ENCODE results near the gene ZC2HC1C.

ZC2HC1C gene

DNA sequence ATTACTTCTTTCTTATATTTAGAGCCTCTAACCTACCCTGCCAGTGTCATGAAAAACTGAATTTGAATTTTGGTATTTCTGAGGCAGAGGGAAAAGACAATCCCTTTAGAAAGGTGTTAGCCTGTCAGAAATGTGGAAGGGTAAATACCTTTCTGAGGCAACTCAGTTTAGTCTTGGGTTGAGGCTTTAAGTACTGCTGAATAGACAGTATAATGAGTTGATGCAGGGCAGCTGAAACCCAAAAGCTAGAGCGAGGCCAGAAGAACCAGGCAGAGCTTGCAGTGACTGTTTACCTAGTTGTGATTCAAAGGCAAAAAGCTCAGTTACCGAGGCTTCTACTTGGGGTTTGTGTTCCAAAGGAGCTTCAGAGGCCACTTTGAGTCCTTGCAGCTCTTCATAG is 18.7 kb downstream of the ZC2HC1C start:
- Histone ChIP-seq H3K79me2 (ENCODE audit: insufficient read depth, low read length) (no peaks in the 10 kb centered on the region), H3K4me2 (ENCODE audit: insufficient read depth, low read length) (no peak overlapping the region), H3K4me3 (ENCODE audit: low read depth in 1 of 2, low read length in 2 of 2) (no peak overlapping the region), H3K4me1 (ENCODE audit: insufficient read depth, low read length) (no peaks in the 10 kb centered on the region), H3K27me3 (ENCODE audit: insufficient read depth, low read length, poor library complexity) (no peaks in the 10 kb centered on the region), H2AFZ (ENCODE audit: low read depth, low read length) (no peak overlapping the region), H3K27ac (ENCODE audit: low read length) (no peak overlapping the region), H4K20me1 (ENCODE audit: insufficient read depth, low read length) (no peaks in the 10 kb centered on the region), H3K9ac (ENCODE audit: low read depth, low read length) (no peak overlapping the region), H3K9me3 (ENCODE audit: insufficient read depth, low read length, severe bottlenecking) (no peaks in the 10 kb centered on the region), H3K36me3 (ENCODE audit: insufficient read depth, low read length) (peaks cover 76% of the 10 kb centered on the region)
- DNase-seq (no peak), ATAC-seq (ENCODE audit: insufficient read depth, low read depth) (no peak)
- TF ChIP-seq CTCF (IDR thresholded peaks at IDR 0.05; ENCODE audit: borderline replicate concordance, extremely low read depth, low read length, poor library complexity, severe bottlenecking) (no peak), EZH2 (IDR thresholded peaks at IDR 0.05; ENCODE audit: borderline replicate concordance, low read depth, low read length, severe bottlenecking) (no peak)

DNA sequence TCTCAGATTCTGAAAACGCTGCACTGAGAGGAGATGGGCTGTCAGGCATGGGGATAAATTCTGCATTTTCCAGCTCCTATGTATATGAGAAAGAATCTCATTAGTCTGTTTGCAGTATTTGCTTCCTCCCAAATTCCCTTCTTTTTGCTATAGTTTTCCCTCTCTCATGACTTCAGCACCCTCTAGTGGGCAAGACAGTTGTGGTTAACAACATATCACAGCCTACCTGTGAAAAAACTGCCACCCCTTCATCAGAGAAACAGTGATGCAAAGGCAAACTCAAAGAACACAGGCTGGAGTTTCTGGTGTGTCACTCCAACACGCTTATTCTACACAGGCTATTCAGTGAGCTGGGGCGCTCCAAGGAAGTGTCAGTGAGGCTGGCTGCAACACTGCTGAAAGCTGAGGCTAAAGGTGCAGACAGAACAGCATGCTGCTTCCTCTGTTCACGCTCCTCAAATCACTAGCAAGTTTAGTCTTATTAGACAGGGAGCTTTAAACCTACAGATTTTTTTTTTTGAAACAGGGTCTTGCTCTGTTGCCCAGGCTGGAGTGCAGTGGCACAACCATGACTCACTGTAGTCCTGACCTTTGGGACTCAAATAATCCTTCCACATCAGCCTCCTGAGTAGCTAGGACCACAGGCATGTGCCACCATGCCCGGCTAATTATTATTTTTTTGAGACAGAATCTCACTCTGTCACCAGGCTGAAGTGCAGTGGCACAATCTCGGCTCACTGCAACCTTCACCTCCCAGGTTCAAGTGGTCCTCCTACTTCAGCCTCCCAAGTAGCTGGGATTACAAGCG is 19.3 kb downstream of the ZC2HC1C start:
- Histone ChIP-seq H3K4me3 (ENCODE audit: low read depth in 1 of 2, low read length in 2 of 2) (no peak overlapping the region), H3K36me3 (ENCODE audit: insufficient read depth, low read length) (peaks cover 74% of the 10 kb centered on the region), H2AFZ (ENCODE audit: low read depth, low read length) (no peak overlapping the region), H4K20me1 (ENCODE audit: insufficient read depth, low read length) (no peaks in the 10 kb centered on the region), H3K9ac (ENCODE audit: low read depth, low read length) (no peak overlapping the region), H3K4me2 (ENCODE audit: insufficient read depth, low read length) (no peak overlapping the region), H3K4me1 (ENCODE audit: insufficient read depth, low read length) (no peaks in the 10 kb centered on the region), H3K79me2 (ENCODE audit: insufficient read depth, low read length) (no peaks in the 10 kb centered on the region), H3K27ac (ENCODE audit: low read length) (no peak overlapping the region), H3K9me3 (ENCODE audit: insufficient read depth, low read length, severe bottlenecking) (no peaks in the 10 kb centered on the region), H3K27me3 (ENCODE audit: insufficient read depth, low read length, poor library complexity) (no peaks in the 10 kb centered on the region)
- TF ChIP-seq EZH2 (IDR thresholded peaks at IDR 0.05; ENCODE audit: borderline replicate concordance, low read depth, low read length, severe bottlenecking) (no peak), CTCF (IDR thresholded peaks at IDR 0.05; ENCODE audit: borderline replicate concordance, extremely low read depth, low read length, poor library complexity, severe bottlenecking) (peak; percentile 80)
- peak; percentile 45 for DNase-seq
- ATAC-seq (ENCODE audit: insufficient read depth, low read depth) = peak; percentile 79

GRCh38 chr14:75090353-75090752 is 20.9 kb downstream of the ZC2HC1C start:
- no peaks in the 10 kb centered on the region for H3K9me3 ChIP-seq (ENCODE audit: insufficient read depth, low read length, severe bottlenecking)
- H3K4me2 ChIP-seq (ENCODE audit: insufficient read depth, low read length) = no peak overlapping the region
- ATAC-seq (ENCODE audit: insufficient read depth, low read depth) = no peak
- H3K9ac ChIP-seq (ENCODE audit: low read depth, low read length) = no peak overlapping the region
- no peak overlapping the region for H2AFZ ChIP-seq (ENCODE audit: low read depth, low read length)
- H3K27me3 ChIP-seq (ENCODE audit: insufficient read depth, low read length, poor library complexity) = no peaks in the 10 kb centered on the region
- TF ChIP-seq EZH2 (IDR thresholded peaks at IDR 0.05; ENCODE audit: borderline replicate concordance, low read depth, low read length, severe bottlenecking) (no peak), CTCF (IDR thresholded peaks at IDR 0.05; ENCODE audit: borderline replicate concordance, extremely low read depth, low read length, poor library complexity, severe bottlenecking) (no peak)
- peaks cover 73% of the 10 kb centered on the region for H3K36me3 ChIP-seq (ENCODE audit: insufficient read depth, low read length)
- no peak overlapping the region for H3K4me3 ChIP-seq (ENCODE audit: low read depth in 1 of 2, low read length in 2 of 2)
- no peak overlapping the region for H3K27ac ChIP-seq (ENCODE audit: low read length)
- DNase-seq = no peak
- H3K4me1 ChIP-seq (ENCODE audit: insufficient read depth, low read length) = no peaks in the 10 kb centered on the region
- H4K20me1 ChIP-seq (ENCODE audit: insufficient read depth, low read length) = no peaks in the 10 kb centered on the region
- no peaks in the 10 kb centered on the region for H3K79me2 ChIP-seq (ENCODE audit: insufficient read depth, low read length)

All from DND-41 (cell line).